Head of caudate nucleus (tissue), 42 donors: ENCODE results near the gene MAP3K4.

Source experiments
- DNase-seq, 42 donors: peaks; one replicate each; pipeline versions ENCODE4 v3.0.0 to v3.0.0-alpha.2; 2020 to 2021; ENCODE audit warnings: mixed read lengths in 7 of 42
- intact Hi-C: fragments of 100-400 bp; cut with DNase I; formaldehyde crosslinking; loops from one replicate; pipeline ENCODE4 v1.15.0; 2022

Gene MAP3K4

DNA sequence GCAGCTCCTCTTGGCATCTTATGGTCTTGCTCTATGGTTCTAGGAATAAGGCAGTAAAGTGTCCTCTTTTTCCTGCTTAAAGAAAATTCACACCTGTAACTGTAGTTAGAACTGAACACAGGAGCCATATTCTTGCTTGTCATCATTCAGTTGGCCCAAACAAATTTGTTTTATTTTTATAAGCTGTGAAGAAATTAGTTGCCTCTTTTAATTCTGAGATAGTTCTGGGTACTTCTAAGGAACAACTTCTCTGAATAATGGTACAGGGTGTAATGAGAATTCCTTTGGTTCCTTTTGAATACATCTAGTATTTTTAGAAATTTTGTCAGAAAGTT is 1.4 kb downstream of the MAP3K4 start:
- intact Hi-C loops, result loop anchor here (5.0 kb wide), 1 partner anchor 61 kb away; no protein-coding TSS in a partner anchor
- no peak for DNase-seq

DNA sequence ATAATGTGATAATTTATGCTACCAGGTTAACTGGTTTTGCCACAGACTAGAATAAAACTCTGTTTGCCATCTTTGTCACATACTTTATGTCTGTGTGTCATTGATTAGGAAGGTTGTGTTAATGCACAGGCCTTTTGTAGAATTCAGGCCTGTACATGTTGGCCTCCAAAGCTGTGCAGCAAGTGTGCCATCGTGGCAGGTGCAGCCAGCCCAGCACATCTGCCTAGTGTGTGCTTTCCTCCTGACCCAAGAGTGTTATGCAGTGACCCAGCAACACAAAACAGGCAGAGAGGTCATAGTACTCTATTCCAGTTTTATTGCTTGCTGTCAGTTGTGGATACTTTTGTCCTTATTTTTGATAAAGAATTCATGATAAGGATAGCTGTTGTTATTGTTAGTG is 3.7 kb downstream of the MAP3K4 start:
- DNase-seq, result no peak
- intact Hi-C loops, result no loop called here

DNA sequence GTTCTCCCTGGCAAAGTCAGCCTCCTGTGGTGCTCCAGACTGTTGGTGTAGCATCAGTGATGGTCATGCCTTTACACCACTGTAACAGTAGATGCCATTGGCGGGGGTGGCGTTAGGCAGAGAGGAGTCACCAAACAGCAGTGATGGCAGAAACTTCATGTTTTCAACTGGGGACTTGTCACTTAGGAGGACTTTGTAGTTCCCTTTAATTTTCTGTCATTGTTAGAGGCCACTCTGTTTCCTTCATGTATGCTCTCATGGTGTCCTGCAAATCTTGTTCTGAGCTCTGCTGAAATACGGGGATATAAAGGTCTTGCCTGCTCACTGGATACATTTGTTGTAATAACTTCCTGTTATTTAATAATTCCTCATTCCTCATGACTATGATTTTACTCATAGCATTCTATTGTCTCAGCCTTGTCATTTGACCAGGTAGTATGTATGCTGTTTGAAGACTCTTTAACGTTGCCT is 4.6 kb downstream of the MAP3K4 start:
- intact Hi-C loops, result no loop called here
- DNase-seq, result no peak

DNA sequence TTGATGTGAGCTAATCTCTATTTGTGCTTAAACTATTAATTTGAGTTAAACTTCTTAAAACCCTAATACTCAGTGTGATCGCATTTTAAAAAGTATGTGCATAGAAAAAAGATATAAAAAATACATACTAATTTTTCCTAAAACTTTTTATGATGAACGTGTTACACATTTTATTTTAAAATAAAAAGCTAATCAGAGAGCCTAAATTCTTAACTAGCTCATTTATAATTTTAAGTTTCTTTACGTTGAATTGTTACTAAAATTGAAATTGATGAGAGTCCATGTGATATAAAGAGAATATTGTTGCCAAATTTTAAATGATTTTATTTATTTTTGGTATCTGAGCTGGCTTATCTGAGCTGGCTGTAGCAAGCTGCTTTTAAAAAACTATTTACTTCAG is 6.6 kb downstream of the MAP3K4 start:
- intact Hi-C loops, result no loop called here
- DNase-seq, result no peak

DNA sequence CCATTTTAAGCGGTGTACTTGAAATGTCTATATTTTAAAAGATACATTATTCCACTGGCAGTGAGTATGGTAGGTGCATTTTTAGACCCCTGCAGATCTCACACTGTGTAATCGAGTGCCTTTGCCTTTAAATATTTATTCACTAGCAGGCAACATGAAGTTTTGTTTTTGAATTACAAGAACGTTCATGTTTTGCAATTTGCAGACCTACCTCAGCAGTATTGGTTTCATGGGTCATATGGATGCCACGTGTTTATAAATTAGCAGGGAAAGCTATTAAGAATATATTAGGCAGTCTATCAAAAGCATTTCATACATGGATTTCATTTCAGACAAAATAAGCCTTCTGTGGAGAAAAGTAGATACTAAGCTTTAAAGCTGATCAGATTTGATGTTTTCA is 7.2 kb downstream of the MAP3K4 start:
- no peak for DNase-seq
- intact Hi-C loops, result no loop called here

DNA sequence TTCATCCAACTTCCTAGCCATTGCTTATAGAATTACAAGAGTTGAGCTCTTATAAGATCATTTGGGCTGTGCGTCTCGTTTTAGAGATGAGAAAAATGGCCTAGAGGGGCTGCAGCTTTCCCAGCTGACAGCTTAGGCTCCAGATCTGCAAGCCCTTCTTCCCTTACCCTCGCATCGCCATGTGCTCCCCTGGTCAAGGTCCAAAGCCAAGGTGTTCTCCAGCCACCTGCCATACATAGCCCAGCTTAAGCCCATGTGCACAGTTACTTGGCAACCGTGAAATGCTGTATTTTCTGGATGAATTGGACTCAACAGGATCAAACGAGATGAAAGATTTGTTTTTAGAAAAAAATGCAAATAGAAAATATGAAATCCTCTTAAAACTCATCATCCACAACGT is 7.9 kb downstream of the MAP3K4 start:
- no peak for DNase-seq
- intact Hi-C loops, result no loop called here

DNA sequence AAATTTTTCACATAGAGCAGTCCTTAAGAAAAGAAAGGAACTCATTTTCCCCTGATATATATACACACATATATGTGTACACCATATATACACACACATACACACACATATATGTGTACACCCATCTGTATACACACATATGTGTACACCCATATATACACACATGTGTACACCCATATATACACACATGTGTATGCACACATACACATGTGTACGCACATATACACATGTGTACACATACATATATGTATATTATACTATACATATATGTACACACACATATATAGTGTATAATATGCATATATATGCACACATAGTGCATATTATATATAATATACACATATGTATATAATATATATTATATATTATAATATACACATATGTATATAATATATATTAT is 9.1 kb downstream of the MAP3K4 start:
- intact Hi-C loops, result no loop called here
- no peak for DNase-seq

DNA sequence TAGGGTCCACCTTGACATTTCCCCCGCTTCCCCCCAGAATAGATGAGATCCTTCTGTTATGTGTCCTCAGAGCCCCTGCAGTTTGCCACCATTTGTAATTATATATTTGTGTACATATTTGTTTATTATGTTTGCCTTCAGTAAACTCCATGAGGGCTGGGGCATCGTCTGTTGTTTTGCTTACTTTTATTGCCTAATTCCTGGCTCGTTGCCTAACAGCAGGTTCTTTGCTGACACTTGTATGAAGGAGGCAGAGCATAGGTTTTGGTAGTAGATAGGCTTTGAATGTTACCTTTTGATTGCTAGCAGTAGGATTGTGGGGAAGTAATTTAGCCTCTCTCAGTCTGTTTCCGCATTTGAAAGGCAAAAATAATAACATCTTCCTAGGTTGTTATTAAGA is 9.9 kb downstream of the MAP3K4 start:
- DNase-seq, result no peak
- intact Hi-C loops, result no loop called here

DNA sequence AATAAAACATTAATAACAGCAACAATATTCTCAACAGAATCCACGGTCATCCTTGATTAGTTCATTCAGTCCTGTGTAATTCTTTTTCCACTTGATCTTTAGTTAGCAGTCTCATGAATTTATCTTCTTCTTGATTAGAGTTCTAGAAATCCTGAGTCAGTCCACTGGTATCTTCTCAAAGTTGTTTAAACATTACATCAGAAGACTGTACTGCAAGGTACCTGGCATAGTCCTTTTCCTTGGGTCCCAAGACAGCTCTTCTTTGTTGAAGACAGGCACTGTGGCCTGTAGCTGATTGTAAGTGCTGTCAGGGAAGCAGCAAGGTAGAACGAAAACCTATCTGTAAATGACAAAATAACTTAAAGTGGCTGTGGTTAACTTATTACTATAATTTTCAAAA is 11.8 kb downstream of the MAP3K4 start:
- DNase-seq, result no peak
- intact Hi-C loops, result no loop called here

DNA sequence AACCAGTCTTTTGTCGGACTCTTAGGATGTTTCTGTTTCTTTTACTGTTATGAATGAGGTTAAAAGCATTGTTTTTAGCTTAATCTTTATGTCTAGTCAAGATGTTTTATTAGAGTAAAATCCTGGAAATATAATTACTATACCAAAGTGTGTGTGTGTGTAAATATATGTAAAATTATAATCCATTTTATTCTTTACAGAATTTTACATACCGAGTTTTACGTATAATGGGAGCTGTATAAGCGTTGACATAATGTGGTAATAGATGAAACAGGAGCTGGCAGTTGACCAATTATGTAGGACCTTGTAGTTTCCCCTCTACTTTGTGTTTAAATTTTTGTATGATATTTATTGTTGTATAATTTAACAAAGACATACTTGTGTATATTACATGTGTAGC is 16.7 kb downstream of the MAP3K4 start:
- intact Hi-C loops, result no loop called here

DNA sequence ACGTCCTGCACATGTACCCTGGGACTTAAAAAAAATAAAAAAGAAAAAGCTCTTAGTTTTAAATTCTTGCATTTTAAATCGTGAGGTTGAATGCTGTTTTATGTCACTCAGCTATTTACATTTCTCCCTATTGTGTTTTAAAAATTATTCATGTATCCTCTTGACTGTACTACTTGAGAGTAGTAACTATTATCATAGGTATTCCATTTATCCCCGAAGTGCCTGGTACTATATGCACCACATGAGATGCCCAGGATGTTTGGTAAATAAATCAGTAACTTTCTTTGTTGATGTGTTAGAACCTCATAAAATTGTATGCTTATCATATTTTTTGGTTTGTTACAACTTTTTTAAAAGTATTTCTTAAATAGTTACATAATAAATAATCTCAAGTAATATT is 18.4 kb downstream of the MAP3K4 start:
- intact Hi-C loops, result no loop called here
- no peak for DNase-seq

More for the DNA sequence above, 16.7 kb downstream of the MAP3K4 start:
- no peak for DNase-seq

DNA sequence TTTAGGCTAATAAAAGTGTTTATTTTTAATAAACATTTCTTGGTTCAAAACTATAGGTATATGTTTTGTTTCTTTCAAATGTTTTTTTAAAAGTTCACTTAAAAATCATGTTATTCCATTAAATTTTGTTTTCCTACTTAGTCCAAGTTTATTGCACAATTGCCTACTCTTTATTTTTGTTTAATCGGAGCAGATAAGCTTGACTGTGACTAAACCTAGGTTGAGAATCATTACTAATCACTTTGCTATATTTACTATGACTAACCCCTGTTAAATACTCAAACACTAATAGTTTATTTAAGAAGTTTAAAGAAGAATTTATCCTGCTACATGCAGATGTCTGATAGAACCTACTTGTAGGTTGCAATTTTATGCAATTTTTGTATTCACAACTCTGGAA is 18.8 kb downstream of the MAP3K4 start:
- no peak for DNase-seq
- intact Hi-C loops, result no loop called here

DNA sequence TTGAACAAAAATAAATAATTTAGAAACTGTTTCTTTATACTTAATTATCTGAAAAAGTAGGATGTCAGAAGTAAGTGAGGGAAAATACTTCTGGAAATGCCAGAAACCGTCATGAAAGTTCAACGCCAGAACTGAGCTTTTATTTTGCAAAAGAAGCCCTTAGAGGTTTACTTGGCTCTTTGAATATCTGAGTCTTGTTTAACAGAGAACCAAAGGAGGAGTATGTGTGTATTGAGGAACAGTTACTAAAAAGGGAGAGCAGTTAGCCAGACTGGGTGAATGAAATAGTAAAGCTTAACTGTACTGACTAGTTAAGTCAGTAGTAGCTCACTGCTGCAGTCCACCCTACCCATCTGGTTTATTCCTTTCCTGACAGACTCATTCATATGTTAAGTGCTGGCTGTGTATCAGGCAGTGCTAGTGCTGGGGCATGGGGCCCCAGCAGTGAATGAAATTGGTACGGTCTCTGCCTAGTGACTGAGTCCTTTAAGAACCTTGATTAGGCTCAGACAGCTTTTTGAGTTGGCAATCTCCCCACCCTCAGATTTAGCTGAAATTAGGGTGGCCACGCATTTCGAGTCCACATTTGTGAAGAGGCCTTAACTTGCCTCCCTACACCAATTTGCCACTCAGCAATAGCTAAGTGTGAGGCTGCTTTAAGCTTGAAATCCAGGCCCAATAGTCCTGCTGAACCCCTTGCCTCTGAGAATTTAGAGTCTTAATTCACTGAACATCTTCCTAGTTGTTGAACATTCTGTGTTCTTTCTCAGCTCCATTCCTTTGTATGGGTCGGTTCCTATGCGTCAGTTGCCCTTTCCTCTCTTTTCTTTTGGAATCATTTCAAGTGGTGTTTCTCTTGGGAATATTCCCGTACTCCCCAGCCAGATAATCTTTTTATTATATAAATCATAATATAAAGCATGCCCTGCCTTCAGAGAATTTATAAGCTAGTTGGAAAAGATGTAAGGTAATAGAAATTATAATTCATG is 20.2 kb downstream of the MAP3K4 start:
- no peak for DNase-seq
- intact Hi-C loops, result no loop called here

DNA sequence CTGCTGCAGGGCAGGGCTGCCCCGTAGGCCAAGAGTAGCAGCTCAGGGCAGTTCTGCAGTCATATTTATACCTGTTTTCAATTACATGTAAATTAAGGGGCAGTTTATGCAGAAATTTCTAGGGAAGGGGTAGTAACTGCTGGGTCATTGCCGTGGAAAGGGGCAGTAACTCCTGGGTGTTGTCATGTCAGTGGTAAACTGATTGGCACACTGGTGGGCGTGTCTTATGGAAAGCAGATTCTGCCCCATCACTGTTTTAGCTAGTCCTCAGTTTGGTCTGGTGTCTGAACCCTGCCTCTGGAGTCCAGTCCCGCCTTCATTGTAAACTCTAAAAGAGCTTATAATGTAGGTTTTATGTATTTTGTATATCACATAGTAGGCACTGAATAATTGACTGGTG is 22.1 kb downstream of the MAP3K4 start:
- intact Hi-C loops, result no loop called here
- no peak for DNase-seq

DNA sequence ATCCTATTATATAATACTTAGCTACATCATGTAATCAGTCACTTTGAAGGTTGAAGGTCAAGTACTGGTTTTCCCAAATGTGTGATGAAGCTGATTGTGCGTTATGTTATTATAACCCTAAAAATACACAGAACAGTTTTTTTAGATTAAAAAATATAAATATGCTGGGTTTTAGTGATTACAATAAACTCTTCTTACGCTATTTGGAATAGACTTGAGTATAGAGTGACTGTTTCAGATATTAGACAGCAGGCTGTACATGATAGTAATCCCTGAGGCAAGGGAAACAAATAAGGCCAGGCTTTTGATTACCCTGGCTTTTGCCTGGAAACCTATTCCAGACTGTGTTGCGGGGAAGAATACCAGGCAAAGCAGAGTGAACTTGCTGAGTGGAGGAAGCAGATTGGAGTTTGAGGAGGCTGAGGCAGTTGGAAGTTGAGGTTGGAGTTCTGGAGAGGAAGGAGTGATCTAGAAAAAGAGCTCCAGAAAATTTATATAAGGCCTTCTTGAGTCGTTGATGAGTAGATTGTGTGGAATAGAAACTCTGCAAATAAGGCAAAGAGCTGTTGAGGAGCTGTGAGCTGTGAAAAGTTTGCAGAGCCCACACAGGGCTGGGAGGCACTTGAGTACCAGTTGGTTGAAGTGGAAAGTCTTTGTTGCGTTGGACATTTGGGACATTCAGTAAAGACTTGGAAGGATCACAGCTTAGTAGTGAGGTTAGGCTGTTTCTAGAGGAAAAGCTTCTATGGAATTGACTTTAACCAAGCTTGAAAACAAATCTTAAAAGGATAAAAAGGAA is 26.4 kb downstream of the MAP3K4 start:
- DNase-seq, result no peak
- intact Hi-C loops, result no loop called here

DNA sequence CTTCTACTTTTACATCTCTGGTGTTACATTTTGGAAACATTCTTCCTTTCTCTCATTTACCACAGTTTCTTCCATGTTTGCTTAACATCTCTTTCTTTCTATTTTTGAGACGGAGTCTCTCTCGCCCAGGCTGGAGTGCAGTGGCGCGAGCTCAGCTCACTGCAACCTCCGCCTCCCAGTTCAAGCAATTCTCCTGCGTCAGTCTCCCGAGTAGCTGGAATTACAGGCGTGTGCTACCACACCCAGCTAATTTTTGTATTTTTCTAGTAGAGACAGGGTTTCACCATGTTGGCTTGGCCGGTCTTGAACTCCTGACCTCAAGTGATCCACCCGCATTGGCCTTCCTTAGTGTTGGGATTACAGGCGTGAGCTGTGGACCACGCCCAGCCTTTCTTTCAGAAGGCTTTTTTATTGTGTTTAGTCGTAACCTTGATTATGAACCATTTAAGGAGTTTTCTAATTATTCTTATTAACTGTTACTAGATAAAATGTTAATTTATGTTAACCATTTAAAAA is 27.8 kb downstream of the MAP3K4 start:
- no peak for DNase-seq
- intact Hi-C loops, result no loop called here

DNA sequence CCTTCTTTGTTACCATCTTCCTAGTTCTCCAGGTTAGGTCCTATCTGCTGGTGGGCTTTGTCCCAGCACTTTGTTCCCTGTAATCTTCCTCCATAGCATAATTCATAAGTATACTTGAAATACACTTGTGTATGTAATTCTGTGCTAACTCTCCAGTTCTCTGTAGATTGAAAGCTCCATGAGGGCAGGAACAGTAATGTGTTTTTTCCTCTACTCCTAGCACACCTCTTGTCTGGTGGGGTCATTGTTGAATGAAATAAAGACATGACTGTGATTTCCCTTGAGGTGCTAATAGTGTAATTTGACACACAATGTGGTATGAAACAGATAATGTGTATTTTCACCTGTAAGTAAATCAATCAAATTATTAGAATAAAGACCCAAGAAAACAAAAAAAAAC is 30.0 kb downstream of the MAP3K4 start:
- DNase-seq, result no peak
- intact Hi-C loops, result no loop called here

DNA sequence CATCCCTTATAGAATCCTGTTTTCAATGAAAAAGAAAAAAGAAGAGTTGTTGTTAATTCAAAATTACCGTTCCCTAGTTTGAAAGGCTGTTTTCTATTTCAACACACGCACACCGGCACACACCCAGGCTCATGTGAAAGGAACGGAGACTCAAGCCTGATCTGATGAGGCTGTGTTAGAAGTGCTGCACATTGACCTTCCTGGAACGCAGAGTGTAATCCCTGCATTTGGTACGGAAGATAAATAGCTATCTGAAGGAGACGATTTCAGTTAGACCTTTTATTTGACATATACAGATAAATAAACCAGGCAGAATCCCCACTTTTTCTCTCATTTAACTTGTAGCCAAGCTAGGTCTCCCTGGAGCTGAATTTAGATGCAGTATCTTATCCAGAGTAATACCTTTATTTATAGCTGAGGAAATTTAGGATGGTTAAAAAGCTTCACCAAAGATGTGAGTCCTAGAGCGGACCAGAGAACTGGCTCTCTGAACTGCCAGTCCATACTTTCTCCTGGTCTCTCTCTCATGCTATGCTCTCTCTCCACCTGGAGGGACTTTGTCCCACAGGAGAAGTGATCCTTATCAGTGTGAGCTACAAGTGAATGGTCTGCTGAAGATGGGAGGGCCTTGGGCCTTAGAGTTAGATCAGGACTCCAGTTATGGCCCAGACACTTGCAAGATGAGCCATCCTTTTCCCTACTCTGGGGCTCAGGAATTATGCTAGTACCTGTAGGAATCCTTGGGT is 30.6 kb downstream of the MAP3K4 start:
- intact Hi-C loops, result no loop called here
- DNase-seq, result no peak

DNA sequence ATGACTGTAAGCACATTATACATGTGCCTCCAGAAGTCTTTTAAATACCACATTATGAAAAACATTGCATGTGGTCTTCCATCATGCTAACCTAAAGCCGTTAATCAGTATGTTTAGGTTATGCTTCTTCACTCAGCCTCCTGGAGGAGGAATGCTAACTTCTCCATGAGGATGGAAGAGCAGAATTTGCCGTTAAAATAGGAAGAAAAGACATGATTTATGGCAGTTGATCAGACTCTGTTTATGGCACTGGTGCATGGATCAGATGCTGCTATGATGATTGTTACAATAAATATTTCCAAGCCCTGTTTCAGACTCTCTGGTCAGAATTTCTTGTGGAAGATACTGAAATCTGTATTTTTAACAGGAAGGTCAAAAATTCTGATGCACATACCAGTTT is 31.7 kb downstream of the MAP3K4 start:
- DNase-seq, result no peak
- intact Hi-C loops, result no loop called here
